ENCODE results near the gene OR8B3.
"Not testable (repeated sequence)": the region's sequence is repeated elsewhere in the genome, so short reads cannot be mapped to it uniquely, and the experiment has no call there.

OR8B3 gene, protein sequence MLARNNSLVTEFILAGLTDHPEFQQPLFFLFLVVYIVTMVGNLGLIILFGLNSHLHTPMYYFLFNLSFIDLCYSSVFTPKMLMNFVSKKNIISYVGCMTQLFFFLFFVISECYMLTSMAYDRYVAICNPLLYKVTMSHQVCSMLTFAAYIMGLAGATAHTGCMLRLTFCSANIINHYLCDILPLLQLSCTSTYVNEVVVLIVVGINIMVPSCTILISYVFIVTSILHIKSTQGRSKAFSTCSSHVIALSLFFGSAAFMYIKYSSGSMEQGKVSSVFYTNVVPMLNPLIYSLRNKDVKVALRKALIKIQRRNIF

DNA sequence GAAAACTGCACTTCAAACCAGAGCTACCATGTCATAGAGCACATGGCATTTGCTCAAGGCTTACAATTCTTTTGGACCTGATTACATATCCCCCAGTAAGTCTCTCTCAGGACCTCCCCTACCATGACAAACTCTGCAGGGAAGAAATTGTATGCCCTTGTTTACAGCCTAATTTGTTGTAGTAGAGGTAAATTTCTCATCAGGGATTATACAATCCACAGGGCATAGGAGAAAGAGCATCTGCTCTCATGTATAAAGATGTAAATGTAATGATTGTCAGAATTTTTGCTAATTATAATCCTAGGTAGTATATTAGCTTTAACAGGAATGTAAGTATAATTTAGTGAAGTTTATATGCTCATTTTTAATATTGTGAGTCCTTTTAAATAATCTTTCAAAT is at the start of gene OR8B3:
Gene OR8B3, minus strand, starts transcription at position 101 of the 400 bp plus-strand sequence. CDS start 1,673 bp downstream, outside the sequence.
- DNase-seq (ENCODE audit: low read depth in 3 of 3): no peak

DNA sequence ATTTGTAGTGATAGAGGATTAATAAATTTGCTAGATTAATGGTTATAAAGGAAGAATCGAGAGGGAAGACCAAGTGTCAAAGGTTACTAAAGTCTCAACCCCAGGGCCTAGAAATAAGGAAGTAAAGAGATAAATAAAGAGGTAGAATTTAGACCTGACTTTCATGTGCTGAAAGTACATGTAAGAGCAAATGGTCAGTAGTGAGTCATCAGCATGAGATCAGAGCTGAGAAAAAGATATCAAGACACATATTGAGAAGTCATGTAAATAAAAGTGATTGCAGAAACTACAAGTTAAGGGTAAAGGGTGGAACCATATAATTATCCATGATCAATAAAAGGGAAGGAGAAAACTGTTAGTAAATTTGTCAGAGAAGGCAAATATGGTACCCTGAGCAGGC is 48.1 kb upstream of the OR8B3 start:
- no peak for DNase-seq (ENCODE audit: low read depth in 3 of 3)

DNA sequence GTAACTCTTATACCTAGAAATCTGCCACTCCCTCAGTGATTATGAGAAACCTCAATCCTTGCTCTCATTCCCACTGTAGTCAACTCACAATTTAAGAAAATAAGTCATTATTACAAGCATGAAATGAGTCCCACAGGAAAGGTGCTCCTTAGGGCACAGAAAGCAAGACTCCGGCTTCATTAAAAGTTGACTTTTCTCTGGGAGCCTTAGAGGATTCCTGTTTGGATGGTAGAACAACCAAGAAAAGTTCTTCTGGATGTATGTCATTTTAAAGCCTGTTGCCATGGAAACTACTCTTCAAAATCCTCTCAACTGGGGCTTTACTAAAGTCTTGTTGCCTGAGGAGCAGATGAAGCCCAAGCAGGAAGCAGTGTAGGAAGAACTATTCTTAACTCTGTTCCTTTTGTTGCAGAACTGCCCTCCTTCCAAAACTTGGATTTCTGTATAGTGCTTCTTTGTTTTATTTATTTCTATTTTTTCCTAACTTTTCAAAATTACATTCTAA is 46.9 kb upstream of the OR8B3 start, which contains the start of gene OR8B8:
Gene OR8B8, minus strand, starts transcription at position 51 of the 505 bp plus-strand sequence. CDS start 4,611 bp downstream, outside the sequence.
- DNase-seq (ENCODE audit: low read depth in 3 of 3): no peak

DNA sequence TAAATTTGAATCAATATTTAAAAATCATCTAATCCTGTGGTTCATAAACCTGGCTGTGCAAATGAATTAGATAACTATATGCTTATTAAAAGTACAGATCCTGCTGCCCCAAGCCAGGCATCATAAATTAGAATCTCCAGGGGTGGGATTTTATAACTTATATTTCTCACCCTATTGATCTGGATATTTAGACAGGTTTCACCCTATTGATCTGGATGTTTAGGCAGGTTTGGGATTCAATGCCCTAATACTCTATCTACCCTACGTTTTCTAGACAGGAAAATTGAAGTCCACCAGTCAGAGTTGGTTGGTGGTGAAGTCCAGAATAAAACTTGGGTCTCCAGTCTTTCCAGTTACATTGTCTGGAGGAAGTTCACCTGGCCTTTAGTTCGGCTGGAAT is 44.0 kb upstream of the OR8B3 start:
- no peak for DNase-seq (ENCODE audit: low read depth in 3 of 3)

DNA sequence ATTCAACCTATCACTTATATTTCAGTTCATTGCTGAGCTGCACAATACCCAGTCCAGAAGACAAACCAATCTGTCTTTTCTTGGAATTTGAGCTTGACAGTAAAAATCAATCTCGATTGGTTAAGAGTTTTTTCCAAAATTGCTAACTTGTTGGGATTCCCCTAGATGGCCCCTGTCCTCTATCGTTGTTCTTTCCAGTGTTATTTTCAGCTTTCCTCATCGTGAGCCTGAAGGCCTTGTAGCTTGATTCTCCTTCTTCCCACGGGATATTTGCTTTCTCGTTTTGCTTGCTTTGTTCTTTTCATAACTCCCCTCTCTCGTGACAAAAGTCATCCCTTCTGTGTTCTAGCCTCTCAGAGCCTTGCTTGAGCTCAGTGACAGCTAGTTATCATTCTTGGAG is 43.6 kb upstream of the OR8B3 start:
- no peak for DNase-seq (ENCODE audit: low read depth in 3 of 3)

DNA sequence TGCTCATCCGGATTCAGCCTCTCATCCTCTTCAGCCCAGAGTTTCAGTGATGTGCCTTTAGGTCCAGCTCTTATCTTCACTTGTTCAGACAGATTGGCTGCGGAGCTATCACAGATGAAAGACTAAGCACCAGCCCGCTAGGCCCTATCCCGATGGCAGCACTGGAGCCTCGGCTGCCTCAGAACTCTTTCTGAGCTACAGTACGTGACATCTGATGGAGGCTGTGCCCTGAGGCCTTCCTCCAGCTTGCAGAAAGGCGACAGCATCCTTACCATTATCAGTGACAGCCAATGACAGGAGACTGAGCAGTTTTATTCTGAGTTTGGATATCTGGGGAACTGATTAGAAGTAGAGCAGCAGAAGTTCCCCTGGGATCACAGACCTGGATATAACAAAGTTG is 42.7 kb upstream of the OR8B3 start:
- no peak for DNase-seq (ENCODE audit: low read depth in 3 of 3)

DNA sequence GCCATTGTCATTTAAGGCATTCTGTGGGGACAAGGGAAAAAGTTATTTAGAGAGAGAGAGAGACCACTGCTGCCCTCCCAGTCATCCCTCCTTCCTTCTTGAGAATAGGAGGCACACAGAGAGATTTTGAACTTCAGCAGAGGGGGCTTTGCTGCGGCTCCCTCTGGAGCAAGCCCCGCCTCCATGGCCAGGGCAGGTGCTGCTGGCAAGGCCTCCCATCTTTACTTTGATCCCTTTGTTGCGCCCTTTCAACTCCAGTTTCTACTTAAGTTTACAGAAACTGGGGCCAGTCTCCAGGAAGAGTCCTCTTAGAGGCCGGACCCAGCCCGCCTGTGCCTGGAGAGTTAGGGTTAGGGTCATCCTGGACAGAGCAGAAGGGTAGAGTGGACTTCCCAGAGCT is 42.3 kb upstream of the OR8B3 start:
- no peak for DNase-seq (ENCODE audit: low read depth in 3 of 3)

DNA sequence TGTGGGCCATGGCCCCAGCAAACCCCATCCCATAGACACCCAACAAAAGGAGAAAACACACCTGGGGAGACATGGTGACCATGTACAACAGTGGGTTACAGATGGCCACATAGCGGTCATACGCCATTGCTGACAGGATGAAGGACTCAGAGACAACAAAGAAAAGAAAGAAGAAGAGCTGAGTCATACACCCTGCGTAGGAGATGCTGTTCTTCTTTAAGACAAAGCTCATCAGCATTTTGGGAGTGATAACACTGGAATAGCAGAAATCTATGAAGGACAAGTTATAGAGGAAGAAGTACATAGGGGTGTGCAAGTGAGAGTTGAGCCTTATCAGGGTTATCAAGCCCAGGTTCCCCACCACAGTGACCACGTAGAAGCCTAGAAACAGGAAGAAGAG is 41.8 kb upstream of the OR8B3 start:
- DNase-seq (ENCODE audit: low read depth in 3 of 3): no peak

DNA sequence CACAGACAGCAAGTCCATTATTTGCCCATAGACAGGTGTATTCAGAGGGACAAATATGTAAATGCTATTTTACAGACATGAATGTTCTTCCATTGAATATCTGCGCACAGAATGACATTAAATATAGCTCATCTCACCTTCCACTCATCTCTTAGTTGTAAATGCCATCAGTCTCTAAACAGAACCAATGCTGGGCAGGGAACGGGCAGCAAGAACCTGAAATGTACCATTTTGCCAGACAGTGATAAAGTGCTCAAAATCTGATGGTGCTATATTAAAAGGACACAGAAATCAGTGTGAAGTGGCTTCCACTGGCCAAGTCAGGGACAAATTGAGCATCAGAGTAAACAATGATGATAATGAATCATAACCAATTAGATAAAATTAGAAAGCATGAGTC is 35.9 kb upstream of the OR8B3 start:
- DNase-seq (ENCODE audit: low read depth in 3 of 3): no peak

DNA sequence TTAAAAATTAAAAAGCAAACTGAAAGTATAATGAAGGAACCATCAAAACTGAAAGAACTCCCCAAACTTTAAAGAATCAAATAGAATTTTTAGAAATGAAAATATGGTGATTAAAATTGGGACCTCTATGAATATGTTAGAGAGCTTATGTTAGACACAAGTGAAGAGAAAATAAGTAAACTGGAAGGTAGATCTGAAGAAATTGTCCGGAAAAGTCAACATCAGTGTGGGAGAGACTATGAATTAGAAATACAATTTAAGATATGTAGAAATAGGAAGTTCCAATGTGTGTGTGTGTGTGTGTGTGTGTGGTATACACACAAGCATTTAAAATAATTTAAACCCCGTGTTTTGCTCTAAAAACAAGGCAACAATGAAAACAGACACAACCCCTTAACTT is 30.8 kb upstream of the OR8B3 start:
- no peak for DNase-seq (ENCODE audit: low read depth in 3 of 3)

DNA sequence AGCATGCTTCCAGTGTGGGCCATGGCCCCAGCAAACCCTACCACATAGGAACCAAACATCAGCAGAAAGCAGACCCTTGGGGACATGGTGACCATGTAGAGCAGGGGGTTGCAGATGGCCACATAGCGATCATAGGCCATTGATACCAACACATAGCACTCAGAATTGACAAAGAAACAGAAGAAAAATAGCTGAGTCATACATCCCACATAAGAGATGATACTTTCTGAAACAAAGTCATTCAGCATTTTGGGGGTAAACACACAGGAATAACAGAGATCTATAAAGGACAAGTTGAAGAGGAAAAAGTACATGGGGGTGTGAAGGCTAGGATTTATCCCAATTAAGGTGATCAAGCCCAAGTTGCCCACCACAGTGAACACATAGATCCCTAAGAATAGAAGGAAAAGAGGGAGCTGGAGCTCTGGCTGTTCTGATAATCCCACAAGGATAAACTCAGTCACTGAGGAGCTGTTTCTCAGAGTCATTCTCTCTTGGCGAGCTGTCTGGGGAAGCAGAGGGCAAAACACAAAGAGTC is 25.6 kb upstream of the OR8B3 start, which contains the start of gene OR8B4:
Gene OR8B4, minus strand, starts transcription at position 488 of the 538 bp plus-strand sequence. Its CDS starts 0 bp downstream, at position 488.
- no peak for DNase-seq (ENCODE audit: low read depth in 3 of 3)

DNA sequence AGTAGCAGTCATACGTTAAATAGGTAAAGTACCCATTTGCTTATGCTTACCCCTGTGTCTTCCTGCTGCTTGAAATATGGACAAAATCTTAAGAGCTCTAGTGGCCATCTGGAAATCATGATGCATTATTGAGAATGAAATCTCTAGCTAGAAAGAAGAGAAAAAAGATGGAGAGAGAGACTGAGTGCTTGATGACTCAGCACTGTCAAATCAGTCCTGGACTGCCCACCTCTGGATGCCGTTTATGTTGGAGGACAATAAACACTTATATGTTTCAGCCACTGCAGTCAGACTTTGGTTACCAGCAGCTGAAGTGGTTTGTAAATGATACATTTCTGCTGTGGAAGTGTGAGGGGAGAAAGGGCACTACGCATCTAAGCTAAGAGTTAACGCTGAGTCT is 22.2 kb upstream of the OR8B3 start:
- DNase-seq (ENCODE audit: low read depth in 3 of 3): no peak

DNA sequence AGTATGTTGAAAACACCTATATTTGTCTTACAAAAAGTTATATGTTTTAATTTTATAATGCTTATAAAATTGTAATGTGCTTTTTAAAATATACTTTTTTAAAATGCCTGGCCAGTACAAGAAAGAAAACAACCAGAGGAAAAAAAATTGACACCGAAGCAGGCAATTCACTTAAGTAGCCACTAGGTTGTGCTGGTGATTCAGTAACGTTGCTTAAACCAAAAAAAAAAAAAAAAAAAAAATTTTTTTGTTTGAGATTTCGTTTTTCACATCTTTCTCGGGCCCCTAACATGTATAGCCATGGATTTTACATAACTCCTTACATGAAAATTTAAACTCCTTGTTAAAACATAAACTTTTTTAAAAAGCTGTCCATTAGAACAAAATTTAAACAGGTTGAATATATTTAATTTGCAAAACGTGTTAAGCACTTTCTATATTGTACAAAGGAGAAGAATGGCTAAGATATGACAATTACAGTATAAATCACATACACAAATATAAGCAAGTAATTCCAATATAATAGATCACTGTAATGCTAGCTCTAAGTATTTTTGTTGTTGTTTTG is 16.6 kb upstream of the OR8B3 start:
- no peak for DNase-seq (ENCODE audit: low read depth in 3 of 3)

DNA sequence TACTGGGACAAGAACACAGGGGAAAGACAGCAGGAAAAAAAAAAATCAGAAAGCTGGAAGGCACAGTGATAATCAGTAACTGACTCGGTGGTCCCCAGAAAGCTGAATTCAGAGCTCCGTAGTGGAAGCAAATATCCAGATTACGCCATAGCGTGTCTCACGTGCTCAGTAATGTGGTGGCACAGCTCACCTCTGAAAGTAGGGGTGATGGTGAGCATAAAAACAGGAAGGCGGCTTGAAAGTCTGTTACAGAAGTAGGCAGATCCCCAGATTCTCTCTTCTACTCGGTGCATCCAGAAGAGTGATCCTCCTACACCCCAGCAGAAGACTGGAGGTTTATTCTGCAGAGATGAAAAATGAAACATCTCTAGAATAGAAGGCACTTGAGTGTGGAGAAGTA is 11.1 kb upstream of the OR8B3 start:
- no peak for DNase-seq (ENCODE audit: low read depth in 3 of 3)

DNA sequence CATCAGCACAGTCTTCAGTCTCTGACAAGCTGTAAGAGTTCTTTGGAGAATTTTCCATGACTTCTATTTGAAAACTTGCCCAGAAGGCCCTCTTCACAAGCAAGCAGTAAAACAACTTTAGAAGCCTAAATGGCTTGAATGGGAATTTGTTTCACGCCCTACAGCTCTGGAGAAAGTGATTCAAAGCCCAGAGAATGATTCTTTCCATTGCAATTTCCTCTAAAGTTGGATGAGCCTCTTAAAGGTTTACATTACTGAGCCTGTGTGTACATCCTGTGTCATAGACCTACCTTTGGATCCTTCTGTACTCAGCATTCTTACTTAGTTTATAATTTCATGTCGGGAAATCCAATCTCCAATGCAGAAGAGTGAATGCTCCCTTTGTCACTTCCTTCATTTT is 6.8 kb upstream of the OR8B3 start:
- DNase-seq (ENCODE audit: low read depth in 3 of 3): no peak

DNA sequence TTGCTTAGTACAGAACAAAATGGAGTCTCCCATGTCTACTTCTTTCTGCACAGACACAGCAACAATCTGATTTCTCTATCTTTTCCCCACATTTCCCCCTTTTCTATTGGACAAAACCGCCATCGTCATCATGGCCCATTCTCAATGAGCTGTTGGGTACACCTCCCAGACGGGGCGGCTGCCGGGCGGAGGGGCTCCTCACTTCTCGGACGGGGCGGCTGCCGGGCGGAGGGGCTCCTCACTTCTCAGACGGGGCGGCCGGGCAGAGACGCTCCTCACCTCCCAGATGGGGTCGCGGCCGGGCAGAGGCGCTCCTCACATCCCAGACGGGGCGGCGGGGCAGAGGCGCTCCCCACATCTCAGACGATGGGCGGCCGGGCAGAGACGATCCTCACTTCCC is 4.4 kb upstream of the OR8B3 start:
- not testable (repeated sequence) for DNase-seq (ENCODE audit: low read depth in 3 of 3)

DNA sequence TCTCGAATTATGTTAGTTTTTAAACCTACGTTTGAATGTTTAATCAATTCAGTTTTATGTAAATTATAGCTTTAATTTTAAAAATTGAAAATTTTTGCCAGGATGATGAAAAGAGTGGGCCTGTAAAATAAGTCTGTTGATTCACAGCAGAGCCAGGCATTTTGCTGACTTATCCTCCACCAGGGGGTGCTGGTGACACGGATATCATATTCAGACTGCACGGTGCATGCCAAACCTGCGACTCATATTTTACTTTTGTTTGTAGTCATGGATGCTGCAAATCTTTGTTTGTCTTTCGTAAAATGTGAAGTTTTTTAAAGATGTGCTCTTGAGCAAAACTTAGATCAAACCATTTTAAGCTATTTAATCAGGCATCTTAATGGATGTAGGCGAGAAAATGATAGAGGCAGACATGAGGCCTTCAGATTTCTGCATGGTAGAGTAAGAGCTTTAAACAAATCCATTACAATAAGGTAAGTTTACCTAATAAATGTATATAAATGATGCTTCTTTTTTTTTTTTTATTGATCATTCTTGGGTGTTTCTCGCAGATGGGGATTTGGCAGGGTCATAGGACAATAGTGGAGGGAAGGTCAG is 3.6 kb upstream of the OR8B3 start:
- DNase-seq (ENCODE audit: low read depth in 3 of 3): peak; percentile 2 to 52 (median 9)

DNA sequence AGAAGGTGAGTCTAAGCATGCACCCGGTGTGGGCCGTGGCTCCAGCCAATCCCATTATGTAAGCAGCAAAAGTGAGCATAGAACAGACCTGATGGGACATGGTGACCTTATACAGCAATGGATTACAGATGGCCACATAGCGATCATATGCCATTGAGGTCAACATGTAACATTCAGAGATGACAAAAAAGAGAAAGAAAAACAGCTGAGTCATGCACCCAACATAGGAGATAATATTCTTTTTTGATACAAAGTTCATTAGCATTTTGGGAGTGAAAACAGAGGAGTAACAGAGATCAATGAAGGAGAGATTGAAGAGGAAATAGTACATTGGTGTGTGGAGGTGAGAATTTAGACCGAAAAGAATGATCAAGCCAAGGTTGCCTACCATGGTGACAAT is 2.0 kb downstream of the OR8B3 start:
- not testable (repeated sequence) for DNase-seq (ENCODE audit: low read depth in 3 of 3)

DNA sequence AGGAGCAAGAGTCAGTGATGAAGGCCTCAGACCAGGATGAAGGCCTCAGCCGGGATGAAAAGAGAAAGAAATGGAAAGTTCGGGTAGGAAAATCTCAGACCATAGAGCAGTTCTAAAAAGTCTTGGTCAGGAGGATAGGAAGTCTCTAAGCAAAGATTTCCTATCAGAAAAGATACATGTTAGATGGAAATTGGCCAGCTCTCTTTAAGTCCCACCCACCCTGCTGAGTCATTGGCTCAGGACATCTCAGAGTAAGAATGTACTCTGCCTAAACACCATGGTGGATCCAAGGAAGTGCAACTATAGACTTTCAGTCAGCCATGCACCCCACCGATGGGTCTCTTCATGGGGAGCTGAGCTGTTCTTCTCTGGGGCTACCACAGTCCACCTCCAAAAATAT is 4.4 kb downstream of the OR8B3 start:
- no peak for DNase-seq (ENCODE audit: low read depth in 3 of 3)

DNA sequence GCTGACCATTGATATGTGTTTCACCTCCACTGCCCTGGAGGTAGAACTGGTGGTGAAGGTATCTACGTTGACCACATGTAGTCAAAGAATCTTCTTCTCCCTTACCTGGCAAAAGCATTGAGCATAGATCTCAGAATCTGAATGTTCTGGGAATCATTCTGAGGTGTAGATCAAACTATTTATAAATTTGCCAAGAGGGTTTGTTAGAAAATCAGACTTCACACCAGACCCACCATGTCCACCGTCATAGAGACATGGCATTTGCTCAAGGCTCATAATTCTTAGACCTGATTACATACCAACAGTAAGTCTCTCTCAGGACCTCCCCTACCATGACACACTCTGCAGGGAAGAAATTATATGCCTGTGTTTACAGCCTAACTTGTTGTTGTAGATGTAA is 14.4 kb downstream of the OR8B3 start, which contains the start of gene OR8B2:
Gene OR8B2, minus strand, starts transcription at position 101 of the 400 bp plus-strand sequence. CDS start 1,156 bp downstream, outside the sequence.
- DNase-seq (ENCODE audit: low read depth in 3 of 3): no peak

DNA sequence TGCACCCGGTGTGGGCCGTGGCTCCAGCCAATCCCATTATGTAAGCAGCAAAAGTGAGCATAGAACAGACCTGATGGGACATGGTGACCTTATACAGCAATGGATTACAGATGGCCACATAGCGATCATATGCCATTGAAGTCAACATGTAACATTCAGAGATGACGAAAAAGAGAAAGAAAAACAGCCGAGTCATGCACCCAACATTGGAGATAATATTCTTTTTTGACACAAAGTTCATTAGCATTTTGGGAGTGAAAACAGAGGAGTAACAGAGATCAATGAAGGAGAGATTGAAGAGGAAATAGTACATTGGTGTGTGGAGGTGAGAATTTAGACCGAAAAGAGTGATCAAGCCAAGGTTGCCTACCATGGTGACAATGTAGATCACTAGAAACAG is 16.0 kb downstream of the OR8B3 start:
- DNase-seq (ENCODE audit: low read depth in 3 of 3): not testable (repeated sequence)

DNA sequence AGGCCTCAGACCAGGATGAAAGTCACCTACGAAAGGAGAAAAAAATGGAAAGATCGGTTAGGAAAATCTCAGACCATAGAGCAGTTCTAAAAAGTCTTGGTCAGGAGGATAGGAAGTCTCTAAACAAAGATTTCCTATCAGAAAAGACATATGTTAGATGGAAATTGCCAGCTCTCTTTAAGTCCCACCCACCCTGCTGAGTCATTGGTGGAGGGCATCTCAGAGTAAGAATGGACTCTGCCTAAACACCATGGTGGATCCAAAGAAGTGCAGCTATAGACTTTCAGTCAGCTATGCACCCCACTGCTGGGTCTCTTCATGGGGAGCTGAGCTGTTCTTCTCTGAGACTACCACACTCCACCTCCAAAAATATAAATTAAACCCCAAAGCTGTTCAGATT is 18.2 kb downstream of the OR8B3 start:
- no peak for DNase-seq (ENCODE audit: low read depth in 3 of 3)

All from stimulated activated CD4-positive, alpha-beta T cell treated with anti-CD3 and anti-CD28 coated beads, TNF-alpha, amount 100 ng/mL, for 24 hours (primary cell).